Lung (tissue), 12 donors: ENCODE results near the gene APBA2. TPM values are rescaled to one million over a fixed set of nuclear protein-coding genes. Genes with fewer than 3 reads are reported as not detected.

Experiments used
- ATAC-seq: fragments of 200-7000 bp; cut with Tn5 transposase; one replicate; pipeline ENCODE4 v1.9.1; 2020; ENCODE audit warnings: moderate number of reproducible peaks; ENCODE audit not compliant: insufficient read depth, low FRiP score
- DNase-seq, 3 donors: peaks; one replicate each; pipeline ENCODE4 v3.0.0-alpha.2; 2013 to 2017
- H3K27ac ChIP-seq, 2 donors: one replicate each; pipeline ENCODE4 v1.5.1; 2013; ENCODE audit warnings: mild to moderate bottlenecking in 2 of 2, moderate library complexity in 2 of 2, control low read depth in 1 of 2, inconsistent platforms in 1 of 2, low read depth in 1 of 2, low read length in 1 of 2
- H3K27me3 ChIP-seq, 3 donors: one replicate each; pipeline ENCODE4 v1.5.1; 2013; ENCODE audit warnings: low read length in 2 of 3; ENCODE audit not compliant: control insufficient read depth in 3 of 3, insufficient read depth in 3 of 3
- H3K36me3 ChIP-seq, 4 donors: one replicate each; pipeline ENCODE4 v1.5.1; 2013; ENCODE audit warnings: low read length in 4 of 4, mild to moderate bottlenecking in 1 of 4, moderate library complexity in 1 of 4; ENCODE audit not compliant: control insufficient read depth in 4 of 4, insufficient read depth in 4 of 4
- H3K4me1 ChIP-seq, 5 donors: one replicate each; pipeline ENCODE4 v1.5.1; 2013; ENCODE audit warnings: low read length in 5 of 5, mild to moderate bottlenecking in 2 of 5, moderate library complexity in 1 of 5; ENCODE audit not compliant: control insufficient read depth in 5 of 5, insufficient read depth in 5 of 5
- H3K4me3 ChIP-seq: one replicate; pipeline ENCODE4 v1.5.1; 2013; ENCODE audit warnings: mild to moderate bottlenecking, control low read depth, moderate library complexity
- H3K9ac ChIP-seq, 2 donors: one replicate each; pipeline ENCODE4 v1.5.1; 2013; ENCODE audit warnings: low read length in 2 of 2, control low read depth in 1 of 2; ENCODE audit not compliant: insufficient read depth in 1 of 2
- H3K9me3 ChIP-seq, 4 donors: one replicate each; pipeline ENCODE4 v1.5.1; 2013; ENCODE audit warnings: low read length in 3 of 4, mild to moderate bottlenecking in 1 of 4, moderate library complexity in 1 of 4; ENCODE audit not compliant: control insufficient read depth in 4 of 4, insufficient read depth in 3 of 4
- CTCF ChIP-seq: IDR thresholded peaks from 2 replicates; pipeline ENCODE4 v1.5.1; 2012; ENCODE audit warnings: mild to moderate bottlenecking; ENCODE audit errors: control extremely low read depth, extremely low read depth
- WGBS, 2 donors: extraction: QIAGEN DNeasy Blood & Tissue Kit; methylation state at CpG; one replicate each; pipeline ENCODE4 v1.1.7; 2013; 5-methylcytosine and 5-hydroxymethylcytosine counted together
- polyA plus RNA-seq, 2 donors: library from polyadenylated mRNA; stranded (reverse); fragments of 200-250 nt; gene quantifications; one replicate each; pipeline ENCODE4 v1.2.1, GENCODE V29; 2013
- total RNA-seq, 2 donors: library from RNA; depleted of rRNA in 1 of 2; stranded (reverse); fragments of >200 nt in 1 of 2; gene quantifications; one replicate each; pipeline ENCODE4 v1.2.1, GENCODE V29; 2014 to 2021
- donor health status: control.
- donor health status: control.
- donor health status: Bipolar disorder and iron deficiency.
- donor health status: healthy.
- donor health status: DM: yes; HTN: yes; CAD: no.

APBA2 gene
- total and polyA plus RNA-seq, 4 donors = 1.6 to 18.3 (median 4.5) TPM

GRCh38 chr15:28912422-28912821, 26.6 kb downstream of the APBA2 start:
- Histone ChIP-seq H3K9me3 (no peaks in the 10 kb centered on the region), H3K27me3 (no peaks in the 10 kb centered on the region), H3K4me1 (peaks cover 0 to 5% (median 0%) of the 10 kb centered on the region in 5 donors), H3K27ac (no peak overlapping the region), H3K4me3 (no peak overlapping the region), H3K9ac (no peak overlapping the region), H3K36me3 (no peaks in the 10 kb centered on the region)
- DNase-seq (no peak), ATAC-seq (no peak)
- 92 to 94% methylated on average over 2 of the region's 2 CpGs for WGBS, 2 donors
- no peak for TF ChIP-seq CTCF

DNA sequence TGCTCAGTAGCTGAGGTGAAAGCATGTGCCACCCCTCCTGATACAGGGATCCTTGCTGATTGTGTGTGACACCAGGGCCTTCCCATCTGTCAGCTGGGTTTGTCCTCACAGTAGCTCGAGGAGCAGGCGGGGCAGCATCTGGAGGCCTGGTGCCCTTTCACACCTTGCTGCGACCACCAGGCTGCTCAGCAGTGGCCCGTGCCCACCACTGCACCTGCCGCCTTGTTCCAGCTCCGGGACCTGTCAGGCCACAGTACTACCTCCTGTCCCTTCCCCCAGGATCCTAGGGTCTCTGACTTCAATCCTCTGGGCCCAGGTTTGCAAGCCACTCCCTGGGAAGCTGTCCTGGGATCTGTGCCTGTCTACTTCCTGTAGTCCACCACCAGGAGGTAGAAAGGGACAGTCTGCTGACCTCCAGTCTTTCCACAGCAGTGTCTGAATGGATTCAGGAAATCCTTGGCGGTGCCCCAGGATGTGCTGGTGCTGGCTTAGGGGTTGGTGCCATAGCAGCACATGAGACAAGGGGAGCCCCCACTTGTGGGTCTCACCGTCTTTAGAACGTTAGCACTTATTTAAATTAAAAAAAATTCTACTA, 27.5 kb downstream of the APBA2 start:
- DNase-seq (no peak), ATAC-seq (no peak)
- 83 to 87% methylated on average over 9 of the region's 9 CpGs for WGBS, 2 donors
- no peak overlapping the region for H3K4me3 ChIP-seq
- H3K4me1 ChIP-seq = peaks cover 0 to 5% (median 0%) of the 10 kb centered on the region in 5 donors
- TF ChIP-seq CTCF = no peak
- no peak overlapping the region for H3K9ac ChIP-seq
- H3K9me3 ChIP-seq = no peaks in the 10 kb centered on the region
- no peak overlapping the region for H3K27ac ChIP-seq
- no peaks in the 10 kb centered on the region for H3K36me3 ChIP-seq
- H3K27me3 ChIP-seq = no peaks in the 10 kb centered on the region

- DNase-seq (no peak), ATAC-seq (no peak)
- Histone ChIP-seq H3K27me3 (no peaks in the 10 kb centered on the region), H3K27ac (no peak overlapping the region), H3K36me3 (no peaks in the 10 kb centered on the region), H3K4me3 (no peak overlapping the region), H3K9me3 (no peaks in the 10 kb centered on the region), H3K9ac (no peak overlapping the region), H3K4me1 (peaks cover 0 to 5% (median 0%) of the 10 kb centered on the region in 5 donors)
- TF ChIP-seq CTCF = no peak
- 91 to 92% methylated on average over 3 of the region's 3 CpGs for WGBS, 2 donors
Measured at GRCh38 chr15:28914046-28914445, 28.3 kb downstream of the APBA2 start.
